NB4 (cell line): ENCODE measurements around the gene AIG1.

Experiments used
- DNase-seq: peaks from one replicate; pipeline ENCODE4 v3.0.0; 2010; ENCODE audit warnings: low read depth
- H3K4me3 ChIP-seq: one replicate; pipeline ENCODE4 v1.5.1; 2011; ENCODE audit warnings: mild to moderate bottlenecking, low read depth, low read length, moderate library complexity
- CTCF ChIP-seq: IDR thresholded peaks from one replicate; pipeline ENCODE4 v1.5.1; 2012; ENCODE audit warnings: low read depth, low read length
- MAX ChIP-seq: IDR thresholded peaks from 2 replicates; pipeline ENCODE4 v1.6.1; 2011; ENCODE audit warnings: low read depth, low read length
- MYC ChIP-seq: IDR thresholded peaks from 2 replicates; pipeline ENCODE4 v1.6.1; 2011; ENCODE audit warnings: low read depth, low read length
- POLR2A ChIP-seq: IDR thresholded peaks from 2 replicates; pipeline ENCODE4 v1.6.1; 2011; ENCODE audit warnings: mild to moderate bottlenecking; ENCODE audit not compliant: insufficient read length; ENCODE audit errors: extremely low read depth

AIG1 gene

GRCh38 chr6:143253586-143253985, 192.9 kb downstream of the AIG1 start:
- no peak for DNase-seq
- TF ChIP-seq MAX = no peak
- TF ChIP-seq MYC = no peak
- no peak for TF ChIP-seq CTCF
- TF ChIP-seq POLR2A = no peak
- H3K4me3 ChIP-seq = no peak overlapping the region

GRCh38 chr6:143258945-143259344, 198.3 kb downstream of the AIG1 start:
- TF ChIP-seq POLR2A = no peak
- TF ChIP-seq MYC = no peak
- no peak for TF ChIP-seq MAX
- no peak overlapping the region for H3K4me3 ChIP-seq
- peak; percentile 42 for DNase-seq

- H3K4me3 ChIP-seq = no peak overlapping the region
- DNase-seq = no peak
- TF ChIP-seq CTCF (no peak), POLR2A (no peak), MAX (no peak), MYC (no peak)
These were observed 200.2 kb downstream of the AIG1 start for GRCh38 chr6:143260857-143261256.

DNA sequence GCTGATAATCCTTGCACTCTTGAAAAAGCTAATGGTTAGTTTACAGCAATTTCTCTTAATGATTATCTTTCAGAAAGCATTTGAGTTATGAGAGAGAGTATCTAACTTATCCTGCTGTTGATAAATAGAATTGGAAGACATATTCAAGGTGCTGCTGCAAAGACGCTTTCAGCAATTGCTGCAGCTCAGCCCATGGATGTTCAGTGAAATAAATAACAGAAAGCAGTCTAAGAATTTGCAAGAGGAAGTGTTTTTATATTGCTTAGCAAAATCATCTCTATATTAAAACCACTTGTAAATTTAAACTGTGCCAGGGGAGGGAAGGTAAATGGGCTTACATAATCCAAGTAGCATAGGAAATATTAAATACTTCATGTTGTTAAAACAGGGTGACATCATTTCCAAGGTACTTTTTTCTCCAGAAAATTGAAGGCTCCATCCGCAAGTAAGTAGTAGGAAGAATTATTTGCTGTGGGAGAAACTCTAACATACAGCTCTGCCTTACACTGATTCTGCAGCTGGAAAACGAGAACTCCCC, 201.3 kb downstream of the AIG1 start:
- no peak overlapping the region for H3K4me3 ChIP-seq
- TF ChIP-seq MYC (no peak), MAX (no peak)
- DNase-seq = no peak

GRCh38 chr6:143262859-143263258, 202.2 kb downstream of the AIG1 start:
- no peak overlapping the region for H3K4me3 ChIP-seq
- no peak for DNase-seq
- TF ChIP-seq POLR2A = no peak
- no peak for TF ChIP-seq MAX
- no peak for TF ChIP-seq MYC
- TF ChIP-seq CTCF = no peak

DNA sequence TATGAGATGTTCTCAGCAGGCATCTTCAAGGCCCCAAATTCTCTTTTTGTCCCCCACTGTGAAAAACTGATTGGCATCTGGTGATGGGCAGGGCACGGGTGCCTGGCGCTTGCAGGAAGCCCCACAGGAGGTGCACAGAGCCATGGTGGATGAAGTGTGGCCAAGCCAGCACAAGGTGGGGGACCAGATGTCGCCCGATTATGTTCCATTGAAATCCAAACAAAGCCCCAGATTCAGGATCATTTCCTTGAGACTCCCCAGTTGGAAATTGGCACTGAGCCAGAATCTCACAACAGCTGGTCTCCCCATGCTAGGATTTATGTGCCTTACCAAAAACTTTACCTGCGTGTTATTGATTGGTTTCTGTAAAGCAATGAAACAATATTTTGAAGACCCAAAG, 203.7 kb downstream of the AIG1 start:
- no peak overlapping the region for H3K4me3 ChIP-seq
- no peak for DNase-seq
- no peak for TF ChIP-seq MYC
- no peak for TF ChIP-seq POLR2A
- TF ChIP-seq MAX = no peak
- no peak for TF ChIP-seq CTCF
